ENCODE data around the gene DCPS.
"Not testable (repeated sequence)": the region's sequence is repeated elsewhere in the genome, so short reads cannot be mapped to it uniquely, and the experiment has no call there.

DCPS gene

GRCh38 chr11:126361400-126361799 is 57.5 kb downstream of the DCPS start:
- DNase-seq (ENCODE audit: low read depth) = no peak
- no peak overlapping the region for H3K4me3 ChIP-seq (ENCODE audit: low read depth, low read length)
- TF ChIP-seq CTCF (IDR thresholded peaks at IDR 0.05; ENCODE audit: low read depth, low read length) (no peak), MYC (IDR thresholded peaks at IDR 0.05; ENCODE audit: low read depth, low read length) (no peak), POLR2A (IDR thresholded peaks at IDR 0.05; ENCODE audit: extremely low read depth, insufficient read length) (no peak), MAX (IDR thresholded peaks at IDR 0.05; ENCODE audit: low read depth, low read length) (no peak)

GRCh38 chr11:126362879-126363655 is 59.2 kb downstream of the DCPS start:
- no peak for TF ChIP-seq POLR2A (IDR thresholded peaks at IDR 0.05; ENCODE audit: extremely low read depth, insufficient read length)
- TF ChIP-seq MYC (IDR thresholded peaks at IDR 0.05; ENCODE audit: low read depth, low read length) = no peak
- no peak for TF ChIP-seq MAX (IDR thresholded peaks at IDR 0.05; ENCODE audit: low read depth, low read length)
- no peak for TF ChIP-seq CTCF (IDR thresholded peaks at IDR 0.05; ENCODE audit: low read depth, low read length)
- DNase-seq (ENCODE audit: low read depth) = no peak
- no peak overlapping the region for H3K4me3 ChIP-seq (ENCODE audit: low read depth, low read length)

GRCh38 chr11:126363706-126364248 is 59.9 kb downstream of the DCPS start:
- no peak for DNase-seq (ENCODE audit: low read depth)
- TF ChIP-seq MYC (IDR thresholded peaks at IDR 0.05; ENCODE audit: low read depth, low read length) (no peak), CTCF (IDR thresholded peaks at IDR 0.05; ENCODE audit: low read depth, low read length) (no peak), MAX (IDR thresholded peaks at IDR 0.05; ENCODE audit: low read depth, low read length) (no peak), POLR2A (IDR thresholded peaks at IDR 0.05; ENCODE audit: extremely low read depth, insufficient read length) (no peak)
- H3K4me3 ChIP-seq (ENCODE audit: low read depth, low read length) = no peak overlapping the region

GRCh38 chr11:126364735-126365134 is 60.9 kb downstream of the DCPS start:
- DNase-seq (ENCODE audit: low read depth); H3K4me3 ChIP-seq (ENCODE audit: low read depth, low read length): not testable (repeated sequence)

- H3K4me3 ChIP-seq (ENCODE audit: low read depth, low read length); DNase-seq (ENCODE audit: low read depth): not testable (repeated sequence)
These were observed 61.6 kb downstream of the DCPS start for GRCh38 chr11:126365508-126365907.

GRCh38 chr11:126366064-126366822 is 62.4 kb downstream of the DCPS start:
- H3K4me3 ChIP-seq (ENCODE audit: low read depth, low read length) = no peak overlapping the region

More at GRCh38 chr11:126366064-126366822, 62.4 kb downstream of the DCPS start:
- TF ChIP-seq MYC (IDR thresholded peaks at IDR 0.05; ENCODE audit: low read depth, low read length) (no peak; the same call in 1 of the 2 replicates), POLR2A (IDR thresholded peaks at IDR 0.05; ENCODE audit: extremely low read depth, insufficient read length) (no peak), CTCF (IDR thresholded peaks at IDR 0.05; ENCODE audit: low read depth, low read length) (no peak), MAX (IDR thresholded peaks at IDR 0.05; ENCODE audit: low read depth, low read length) (no peak)
- peak; percentile 59 for DNase-seq (ENCODE audit: low read depth)
